OCI-LY7 (cell line): Measurements from ENCODE around the gene TRABD2B.

Source experiments
- CTCF ChIP-seq: fragments of 200-600 bp; sonication (generic); conservative IDR thresholded peaks from 2 replicates; pipeline ENCODE4 v1.5.1; 2014; ENCODE audit warnings: mild to moderate bottlenecking, antibody characterized with exemption, low read length, moderate library complexity, mixed read lengths
- EZH2phosphoT487 ChIP-seq: fragments of 200-600 bp; sonication (generic); IDR thresholded peaks from 2 replicates; pipeline ENCODE4 v1.6.1; 2018; ENCODE audit warnings: low read depth, borderline replicate concordance, mild to moderate bottlenecking, mixed run types, antibody characterized with exemption, low read length, moderate library complexity, mixed read lengths

DNA sequence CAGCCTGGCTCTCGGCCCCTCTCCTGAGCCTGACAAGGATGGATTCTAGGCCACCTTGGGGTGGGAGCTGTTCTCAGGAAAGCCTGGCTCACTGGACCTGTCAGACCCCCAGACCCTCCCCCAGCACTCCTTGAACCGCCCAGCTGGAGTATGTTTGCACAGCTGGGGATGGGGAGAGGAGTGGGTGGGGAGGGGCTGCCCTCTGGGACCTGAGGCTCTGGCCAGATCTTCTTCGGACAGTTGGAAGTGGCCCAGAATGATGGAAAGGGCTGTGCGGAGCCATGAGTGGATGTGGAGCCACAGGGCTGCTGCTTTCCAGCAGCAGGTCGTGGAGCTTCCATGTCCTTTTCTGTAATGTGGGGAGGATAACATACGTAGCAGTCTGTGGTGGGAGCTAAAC is 43.0 kb upstream of the TRABD2B start:
- TF ChIP-seq CTCF = no peak
- no peak for TF ChIP-seq EZH2phosphoT487
